Mesenchymal stem cell (in vitro differentiated cells and primary cell): Measurements from ENCODE around the gene TMEM17.

Experiments used
- DNase-seq: peaks from one replicate; pipeline ENCODE4 v3.0.0-alpha.2; 2013
- H2AFZ ChIP-seq: one replicate; pipeline ENCODE4 v1.6.1; 2013; ENCODE audit warnings: low read depth, mild to moderate bottlenecking, control low read depth, inconsistent platforms, low read length, moderate library complexity
- H2AK5ac ChIP-seq: 2 replicates; pipeline ENCODE4 v1.6.1; 2013; ENCODE audit warnings: low read length, moderate library complexity, mild to moderate bottlenecking, inconsistent platforms; ENCODE audit not compliant: severe bottlenecking
- H2BK120ac ChIP-seq: one replicate; pipeline ENCODE4 v1.6.1; 2013; ENCODE audit warnings: low read depth, mild to moderate bottlenecking, inconsistent platforms, low read length, moderate library complexity
- H2BK12ac ChIP-seq, 2 experiments: one replicate each; pipeline ENCODE4 v1.6.1; 2013; ENCODE audit warnings: inconsistent platforms in 2 of 2, low read length in 2 of 2, mild to moderate bottlenecking in 2 of 2, moderate library complexity in 2 of 2, control low read depth in 1 of 2
- H2BK15ac ChIP-seq: one replicate; pipeline ENCODE4 v1.6.1; 2013; ENCODE audit warnings: mild to moderate bottlenecking, low read depth, inconsistent platforms; ENCODE audit not compliant: poor library complexity, severe bottlenecking
- H2BK5ac ChIP-seq: 2 replicates; pipeline ENCODE4 v1.6.1; 2013; ENCODE audit warnings: low read depth, mild to moderate bottlenecking, low read length, control low read depth, inconsistent platforms; ENCODE audit not compliant: poor library complexity, severe bottlenecking
- H3K14ac ChIP-seq, 2 experiments: one replicate each; pipeline ENCODE4 v1.6.1; 2013; ENCODE audit warnings: inconsistent platforms in 2 of 2, low read length in 2 of 2, control low read depth in 1 of 2, mild to moderate bottlenecking in 1 of 2, moderate library complexity in 1 of 2
- H3K18ac ChIP-seq, 2 experiments: one replicate each; pipeline ENCODE4 v1.6.1; 2013; ENCODE audit warnings: inconsistent platforms in 2 of 2, low read length in 2 of 2, control low read depth in 1 of 2, low read depth in 1 of 2, mild to moderate bottlenecking in 1 of 2
- H3K23ac ChIP-seq, 2 experiments: one replicate each; pipeline ENCODE4 v1.6.1; 2013; ENCODE audit warnings: inconsistent platforms in 2 of 2, low read length in 2 of 2, mild to moderate bottlenecking in 2 of 2, moderate library complexity in 2 of 2, control low read depth in 1 of 2
- H3K27ac ChIP-seq: 2 replicates; pipeline ENCODE4 v1.5.1; 2013; ENCODE audit warnings: mild to moderate bottlenecking, moderate library complexity, low read length, control low read depth, inconsistent platforms; ENCODE audit not compliant: poor library complexity, severe bottlenecking
- H3K27me3 ChIP-seq, 2 experiments: 2 replicates each; pipeline versions ENCODE4 v1.6.1 to v1.7.0; 2013; ENCODE audit warnings: low read length in 2 of 2, mild to moderate bottlenecking in 2 of 2, moderate library complexity in 2 of 2, control low read depth in 1 of 2, inconsistent platforms in 1 of 2; ENCODE audit not compliant: control insufficient read depth in 1 of 2, insufficient read depth in 1 of 2
- H3K36me3 ChIP-seq, 2 experiments: 2 replicates each; pipeline versions ENCODE4 v1.6.1 to v1.7.0; 2013; ENCODE audit warnings: low read length in 2 of 2, control low read depth in 1 of 2, inconsistent platforms in 1 of 2, low read depth in 1 of 2, mild to moderate bottlenecking in 1 of 2; ENCODE audit not compliant: insufficient read depth in 2 of 2, control insufficient read depth in 1 of 2
- H3K4ac ChIP-seq, 2 experiments: one replicate each; pipeline ENCODE4 v1.6.1; 2013; ENCODE audit warnings: inconsistent platforms in 2 of 2, low read length in 2 of 2, mild to moderate bottlenecking in 2 of 2, moderate library complexity in 2 of 2, control low read depth in 1 of 2, low read depth in 1 of 2
- H3K4me1 ChIP-seq: 2 replicates; pipeline ENCODE4 v1.6.1; 2013; ENCODE audit warnings: low read depth, low read length, control low read depth; ENCODE audit not compliant: control insufficient read depth, insufficient read depth
- H3K4me2 ChIP-seq: 2 replicates; pipeline ENCODE4 v1.6.1; 2013; ENCODE audit warnings: low read length, mild to moderate bottlenecking, inconsistent platforms; ENCODE audit not compliant: poor library complexity, severe bottlenecking
- H3K4me3 ChIP-seq, 2 experiments: 2 replicates each; pipeline versions ENCODE4 v1.5.1 to v1.7.0; 2013; ENCODE audit warnings: low read length in 2 of 2, mild to moderate bottlenecking in 2 of 2, control low read depth in 1 of 2, low read depth in 1 of 2; ENCODE audit not compliant: insufficient read depth in 1 of 2
- H3K79me1 ChIP-seq: replicated peaks from 2 replicates; pipeline ENCODE4 v1.6.1; 2013; ENCODE audit warnings: mild to moderate bottlenecking, control low read depth, low read length, inconsistent platforms; ENCODE audit not compliant: poor library complexity, severe bottlenecking
- H3K9ac ChIP-seq: 2 replicates; pipeline ENCODE4 v1.7.0; 2013; ENCODE audit warnings: mild to moderate bottlenecking, low read length, moderate library complexity
- H3K9me3 ChIP-seq: 2 replicates; pipeline ENCODE4 v1.7.0; 2013; ENCODE audit warnings: mild to moderate bottlenecking, low read length; ENCODE audit not compliant: control insufficient read depth
- H4K8ac ChIP-seq: one replicate; pipeline ENCODE4 v1.6.1; 2013; ENCODE audit warnings: inconsistent platforms, mild to moderate bottlenecking, low read length, moderate library complexity
- H4K91ac ChIP-seq: one replicate; pipeline ENCODE4 v1.6.1; 2013; ENCODE audit warnings: mild to moderate bottlenecking, low read length, inconsistent platforms
- WGBS: methylation state at CpG from one replicate; pipeline ENCODE4 v1.1.7; 2013; ENCODE audit warnings: mixed read lengths; 5-methylcytosine and 5-hydroxymethylcytosine counted together

The TMEM17 gene

GRCh38 chr2:62472312-62472711 lies 33.7 kb downstream of the TMEM17 start:
- Histone ChIP-seq H3K9me3 (no peaks in the 10 kb centered on the region), H4K8ac (no peak overlapping the region), H3K27me3 (no peaks in the 10 kb centered on the region), H2BK120ac (no peak overlapping the region), H4K91ac (no peak overlapping the region), H3K23ac (no peak overlapping the region), H2AFZ (no peak overlapping the region), H2BK15ac (no peak overlapping the region), H3K14ac (no peak overlapping the region), H3K4me3 (peak overlapping the region in 1 of 2 experiments; percentile 40), H3K27ac (no peak overlapping the region), H3K18ac (no peak overlapping the region), H3K79me1 (no peaks in the 10 kb centered on the region), H3K4me2 (no peak overlapping the region), H3K36me3 (no peaks in the 10 kb centered on the region), H2BK5ac (no peak overlapping the region), H3K4me1 (peaks cover 12% of the 10 kb centered on the region), H3K9ac (peak overlapping the region; percentile 35), H3K4ac (no peak overlapping the region), H2AK5ac (no peak overlapping the region), H2BK12ac (no peak overlapping the region)
- WGBS = 100% methylated on average over 1 of the region's 2 CpGs
- no peak for DNase-seq

- H3K4ac ChIP-seq = no peak overlapping the region
- H3K23ac ChIP-seq = no peak overlapping the region
- no peaks in the 10 kb centered on the region for H3K36me3 ChIP-seq
- no peak overlapping the region for H2BK5ac ChIP-seq
- DNase-seq = no peak
- H3K14ac ChIP-seq = no peak overlapping the region
- H4K91ac ChIP-seq = no peak overlapping the region
- no peak overlapping the region for H2AFZ ChIP-seq
- H3K27me3 ChIP-seq = no peaks in the 10 kb centered on the region
- H2BK12ac ChIP-seq = no peak overlapping the region
- H3K9me3 ChIP-seq = no peaks in the 10 kb centered on the region
- H2BK120ac ChIP-seq = no peak overlapping the region
- H4K8ac ChIP-seq = no peak overlapping the region
- 92% methylated on average over 5 of the region's 7 CpGs for WGBS
- H3K4me3 ChIP-seq = peak overlapping the region in 1 of 2 experiments; percentile 40
- no peak overlapping the region for H3K4me2 ChIP-seq
- H3K4me1 ChIP-seq = peaks cover 12% of the 10 kb centered on the region
- H2BK15ac ChIP-seq = no peak overlapping the region
- no peak overlapping the region for H3K18ac ChIP-seq
- H2AK5ac ChIP-seq = no peak overlapping the region
- H3K9ac ChIP-seq = peak overlapping the region; percentile 35
- no peaks in the 10 kb centered on the region for H3K79me1 ChIP-seq
- H3K27ac ChIP-seq = no peak overlapping the region
Observed at GRCh38 chr2:62471816-62472215, 34.2 kb downstream of the TMEM17 start.

- H2BK120ac ChIP-seq = no peak overlapping the region
- no peaks in the 10 kb centered on the region for H3K9me3 ChIP-seq
- H2BK15ac ChIP-seq = no peak overlapping the region
- H3K23ac ChIP-seq = no peak overlapping the region
- H3K4me1 ChIP-seq = peaks cover 12% of the 10 kb centered on the region
- H2AFZ ChIP-seq = no peak overlapping the region
- H3K4me2 ChIP-seq = no peak overlapping the region
- H4K91ac ChIP-seq = no peak overlapping the region
- no peak overlapping the region for H3K18ac ChIP-seq
- no peaks in the 10 kb centered on the region for H3K36me3 ChIP-seq
- WGBS = 88% methylated on average over 2 of the region's 2 CpGs
- no peaks in the 10 kb centered on the region for H3K27me3 ChIP-seq
- H3K4ac ChIP-seq = no peak overlapping the region
- no peak overlapping the region for H2BK5ac ChIP-seq
- H3K9ac ChIP-seq = peak overlapping the region; percentile 35
- DNase-seq = no peak
- peak overlapping the region in 1 of 2 experiments; percentile 40 for H3K4me3 ChIP-seq
- H4K8ac ChIP-seq = no peak overlapping the region
- no peaks in the 10 kb centered on the region for H3K79me1 ChIP-seq
- H3K14ac ChIP-seq = no peak overlapping the region
- H2AK5ac ChIP-seq = no peak overlapping the region
- H2BK12ac ChIP-seq = no peak overlapping the region
- H3K27ac ChIP-seq = no peak overlapping the region
Observed at GRCh38 chr2:62471404-62471803, 34.6 kb downstream of the TMEM17 start.

- peak overlapping the region in 1 of 2 experiments; percentile 67 for H3K4ac ChIP-seq
- no peaks in the 10 kb centered on the region for H3K36me3 ChIP-seq
- H4K91ac ChIP-seq = no peak overlapping the region
- DNase-seq = no peak
- no peak overlapping the region for H2BK120ac ChIP-seq
- H2BK5ac ChIP-seq = no peak overlapping the region
- H3K4me1 ChIP-seq = no peaks in the 10 kb centered on the region
- H4K8ac ChIP-seq = no peak overlapping the region
- no peak overlapping the region for H3K27ac ChIP-seq
- H3K79me1 ChIP-seq = no peaks in the 10 kb centered on the region
- H2BK15ac ChIP-seq = no peak overlapping the region
- no peak overlapping the region for H3K14ac ChIP-seq
- H2AK5ac ChIP-seq = no peak overlapping the region
- no peak overlapping the region for H3K9ac ChIP-seq
- H3K4me2 ChIP-seq = no peak overlapping the region
- no peaks in the 10 kb centered on the region for H3K9me3 ChIP-seq
- no peak overlapping the region for H3K4me3 ChIP-seq
- 93% methylated on average over 2 of the region's 2 CpGs for WGBS
- H2AFZ ChIP-seq = no peak overlapping the region
- no peak overlapping the region for H2BK12ac ChIP-seq
- no peak overlapping the region for H3K23ac ChIP-seq
- H3K27me3 ChIP-seq = no peaks in the 10 kb centered on the region
- H3K18ac ChIP-seq = no peak overlapping the region
Observed at GRCh38 chr2:62469548-62469947, 36.4 kb downstream of the TMEM17 start.
